SH-SY5Y (cell line): ENCODE results near the gene DLG2.

Experiments
- GATA2 ChIP-seq: IDR thresholded peaks from 2 replicates; pipeline ENCODE4 v1.6.1; 2011; ENCODE audit warnings: mild to moderate bottlenecking, low read depth, low read length
- GATA3 ChIP-seq: IDR thresholded peaks from 2 replicates; pipeline ENCODE4 v1.6.1; 2011; ENCODE audit warnings: low read depth, mild to moderate bottlenecking, low read length, moderate library complexity

The DLG2 gene

GRCh38 chr11:85652786-85653447 lies 25.8 kb upstream of the DLG2 start:
- no peak for TF ChIP-seq GATA3
- TF ChIP-seq GATA2 = no peak

- TF ChIP-seq GATA3 (no peak), GATA2 (no peak)
These were observed 24.0 kb upstream of the DLG2 start for GRCh38 chr11:85651118-85651517.

GRCh38 chr11:85647604-85648299 lies 20.6 kb upstream of the DLG2 start, which contains the start of gene TMEM126A:
TSS of gene TMEM126A (plus strand) at chr11:85647967. CDS start at chr11:85650256, 2,289 bp downstream.
- TF ChIP-seq GATA2 (no peak), GATA3 (no peak)

GRCh38 chr11:85647078-85647477 lies 19.9 kb upstream of the DLG2 start:
- TF ChIP-seq GATA2 = no peak

GRCh38 chr11:85643191-85643614 lies 16.1 kb upstream of the DLG2 start:
- no peak for TF ChIP-seq GATA2
- TF ChIP-seq GATA3 = no peak

- TF ChIP-seq GATA3 (no peak), GATA2 (no peak)
These were observed 7.6 kb upstream of the DLG2 start for GRCh38 chr11:85634747-85635146.

GRCh38 chr11:85628771-85629341 lies 1.7 kb upstream of the DLG2 start:
- TF ChIP-seq GATA3 = no peak
- no peak for TF ChIP-seq GATA2

GRCh38 chr11:85627998-85628770 lies 1.0 kb upstream of the DLG2 start, which contains the start of gene TMEM126B:
TSS of gene TMEM126B (plus strand) at chr11:85628593. CDS start at chr11:85628608, 15 bp downstream.
- TF ChIP-seq GATA3 (no peak), GATA2 (no peak)

GRCh38 chr11:85626496-85626895 lies 648 bp downstream of the DLG2 start:
- TF ChIP-seq GATA2 (no peak), GATA3 (no peak)

GRCh38 chr11:85620256-85620655 lies 6.9 kb downstream of the DLG2 start:
- TF ChIP-seq GATA3 (no peak), GATA2 (no peak)

GRCh38 chr11:85619499-85619898 lies 7.6 kb downstream of the DLG2 start:
- TF ChIP-seq GATA3 = no peak
- no peak for TF ChIP-seq GATA2

GRCh38 chr11:85603220-85603619 lies 23.9 kb downstream of the DLG2 start:
- no peak for TF ChIP-seq GATA3
- no peak for TF ChIP-seq GATA2

- no peak for TF ChIP-seq GATA2
- no peak for TF ChIP-seq GATA3
These were observed 24.5 kb downstream of the DLG2 start for GRCh38 chr11:85602526-85603213.
